Measurements from ENCODE around the gene ZBTB7C.

The ZBTB7C gene

GRCh38 chr18:48124857-48125626, 284.1 kb downstream of the ZBTB7C start:
- Histone ChIP-seq H3K27me3 (ENCODE audit: control insufficient read depth, insufficient read depth, low read length) (peaks cover 73% of the 10 kb centered on the region), H3K4me3 (ENCODE audit: low read length) (no peak overlapping the region), H3K4me1 (ENCODE audit: control insufficient read depth, insufficient read depth, low read length) (no peaks in the 10 kb centered on the region), H3K9ac (ENCODE audit: low read depth, low read length) (no peak overlapping the region), H3K4me2 (ENCODE audit: low read length) (no peak overlapping the region), H3K9me3 (replicated peaks; ENCODE audit: low read length) (no peaks in the 10 kb centered on the region), H3K36me3 (ENCODE audit: insufficient read depth, low read length) (no peaks in the 10 kb centered on the region)

GRCh38 chr18:48123941-48124340, 285.2 kb downstream of the ZBTB7C start:
- no peaks in the 10 kb centered on the region for H3K9me3 ChIP-seq (replicated peaks; ENCODE audit: low read length)
- H3K9ac ChIP-seq (ENCODE audit: low read depth, low read length): no peak overlapping the region
- no peak overlapping the region for H3K4me2 ChIP-seq (ENCODE audit: low read length)
- H3K4me3 ChIP-seq (ENCODE audit: low read length): no peak overlapping the region
- H3K4me1 ChIP-seq (ENCODE audit: control insufficient read depth, insufficient read depth, low read length): no peaks in the 10 kb centered on the region
- no peaks in the 10 kb centered on the region for H3K36me3 ChIP-seq (ENCODE audit: insufficient read depth, low read length)
- peaks cover 65% of the 10 kb centered on the region for H3K27me3 ChIP-seq (ENCODE audit: control insufficient read depth, insufficient read depth, low read length)

- H3K27me3 ChIP-seq (ENCODE audit: control insufficient read depth, insufficient read depth, low read length): peaks cover 60% of the 10 kb centered on the region
- no peak overlapping the region for H3K9ac ChIP-seq (ENCODE audit: low read depth, low read length)
- no peaks in the 10 kb centered on the region for H3K9me3 ChIP-seq (replicated peaks; ENCODE audit: low read length)
- no peak overlapping the region for H3K4me2 ChIP-seq (ENCODE audit: low read length)
- no peaks in the 10 kb centered on the region for H3K36me3 ChIP-seq (ENCODE audit: insufficient read depth, low read length)
- no peak overlapping the region for H3K4me3 ChIP-seq (ENCODE audit: low read length)
- no peaks in the 10 kb centered on the region for H3K4me1 ChIP-seq (ENCODE audit: control insufficient read depth, insufficient read depth, low read length)
These were observed 285.9 kb downstream of the ZBTB7C start for GRCh38 chr18:48123324-48123723.

GRCh38 chr18:48122816-48123215, 286.4 kb downstream of the ZBTB7C start:
- H3K4me2 ChIP-seq (ENCODE audit: low read length): no peak overlapping the region
- H3K9me3 ChIP-seq (replicated peaks; ENCODE audit: low read length): no peaks in the 10 kb centered on the region
- no peaks in the 10 kb centered on the region for H3K4me1 ChIP-seq (ENCODE audit: control insufficient read depth, insufficient read depth, low read length)
- H3K4me3 ChIP-seq (ENCODE audit: low read length): no peak overlapping the region
- peaks cover 55% of the 10 kb centered on the region for H3K27me3 ChIP-seq (ENCODE audit: control insufficient read depth, insufficient read depth, low read length)
- H3K36me3 ChIP-seq (ENCODE audit: insufficient read depth, low read length): no peaks in the 10 kb centered on the region
- H3K9ac ChIP-seq (ENCODE audit: low read depth, low read length): no peak overlapping the region

GRCh38 chr18:48122376-48122775, 286.8 kb downstream of the ZBTB7C start:
- no peaks in the 10 kb centered on the region for H3K4me1 ChIP-seq (ENCODE audit: control insufficient read depth, insufficient read depth, low read length)
- H3K9ac ChIP-seq (ENCODE audit: low read depth, low read length): no peak overlapping the region
- no peak overlapping the region for H3K4me3 ChIP-seq (ENCODE audit: low read length)
- no peaks in the 10 kb centered on the region for H3K36me3 ChIP-seq (ENCODE audit: insufficient read depth, low read length)
- peaks cover 56% of the 10 kb centered on the region for H3K27me3 ChIP-seq (ENCODE audit: control insufficient read depth, insufficient read depth, low read length)
- no peaks in the 10 kb centered on the region for H3K9me3 ChIP-seq (replicated peaks; ENCODE audit: low read length)
- H3K4me2 ChIP-seq (ENCODE audit: low read length): no peak overlapping the region

- Histone ChIP-seq H3K36me3 (ENCODE audit: insufficient read depth, low read length) (no peaks in the 10 kb centered on the region), H3K9me3 (replicated peaks; ENCODE audit: low read length) (no peaks in the 10 kb centered on the region), H3K9ac (ENCODE audit: low read depth, low read length) (no peak overlapping the region), H3K27me3 (ENCODE audit: control insufficient read depth, insufficient read depth, low read length) (peaks cover 57% of the 10 kb centered on the region), H3K4me2 (ENCODE audit: low read length) (no peak overlapping the region), H3K4me3 (ENCODE audit: low read length) (no peak overlapping the region), H3K4me1 (ENCODE audit: control insufficient read depth, insufficient read depth, low read length) (no peaks in the 10 kb centered on the region)
These were observed 287.4 kb downstream of the ZBTB7C start for GRCh38 chr18:48121752-48122151.

- Histone ChIP-seq H3K4me1 (ENCODE audit: control insufficient read depth, insufficient read depth, low read length) (no peaks in the 10 kb centered on the region), H3K4me2 (ENCODE audit: low read length) (no peak overlapping the region), H3K27me3 (ENCODE audit: control insufficient read depth, insufficient read depth, low read length) (peaks cover 46% of the 10 kb centered on the region), H3K4me3 (ENCODE audit: low read length) (no peak overlapping the region), H3K36me3 (ENCODE audit: insufficient read depth, low read length) (no peaks in the 10 kb centered on the region), H3K9me3 (replicated peaks; ENCODE audit: low read length) (no peaks in the 10 kb centered on the region), H3K9ac (ENCODE audit: low read depth, low read length) (no peak overlapping the region)
These were observed 290.0 kb downstream of the ZBTB7C start for GRCh38 chr18:48119204-48119603.

GRCh38 chr18:48116873-48117630, 292.1 kb downstream of the ZBTB7C start:
- Histone ChIP-seq H3K9me3 (replicated peaks; ENCODE audit: low read length) (no peaks in the 10 kb centered on the region), H3K36me3 (ENCODE audit: insufficient read depth, low read length) (no peaks in the 10 kb centered on the region), H3K4me2 (ENCODE audit: low read length) (no peak overlapping the region), H3K4me1 (ENCODE audit: control insufficient read depth, insufficient read depth, low read length) (no peaks in the 10 kb centered on the region), H3K4me3 (ENCODE audit: low read length) (no peak overlapping the region), H3K27me3 (ENCODE audit: control insufficient read depth, insufficient read depth, low read length) (peaks cover 33% of the 10 kb centered on the region), H3K9ac (ENCODE audit: low read depth, low read length) (no peak overlapping the region)

- Histone ChIP-seq H3K36me3 (ENCODE audit: insufficient read depth, low read length) (no peaks in the 10 kb centered on the region), H3K9me3 (replicated peaks; ENCODE audit: low read length) (no peaks in the 10 kb centered on the region), H3K9ac (ENCODE audit: low read depth, low read length) (no peak overlapping the region), H3K4me1 (ENCODE audit: control insufficient read depth, insufficient read depth, low read length) (no peaks in the 10 kb centered on the region), H3K4me2 (ENCODE audit: low read length) (no peak overlapping the region), H3K4me3 (ENCODE audit: low read length) (no peak overlapping the region), H3K27me3 (ENCODE audit: control insufficient read depth, insufficient read depth, low read length) (peaks cover 25% of the 10 kb centered on the region)
These were observed 293.2 kb downstream of the ZBTB7C start for GRCh38 chr18:48116017-48116416.

- H3K4me2 ChIP-seq (ENCODE audit: low read length): no peak overlapping the region
- no peaks in the 10 kb centered on the region for H3K36me3 ChIP-seq (ENCODE audit: insufficient read depth, low read length)
- no peak overlapping the region for H3K9ac ChIP-seq (ENCODE audit: low read depth, low read length)
- peaks cover 39% of the 10 kb centered on the region for H3K27me3 ChIP-seq (ENCODE audit: control insufficient read depth, insufficient read depth, low read length)
- no peak overlapping the region for H3K4me3 ChIP-seq (ENCODE audit: low read length)
- H3K4me1 ChIP-seq (ENCODE audit: control insufficient read depth, insufficient read depth, low read length): no peaks in the 10 kb centered on the region
- no peaks in the 10 kb centered on the region for H3K9me3 ChIP-seq (replicated peaks; ENCODE audit: low read length)
These were observed 295.5 kb downstream of the ZBTB7C start for GRCh38 chr18:48113691-48114090.

GRCh38 chr18:48111587-48111986, 297.6 kb downstream of the ZBTB7C start:
- no peaks in the 10 kb centered on the region for H3K4me1 ChIP-seq (ENCODE audit: control insufficient read depth, insufficient read depth, low read length)
- no peak overlapping the region for H3K4me2 ChIP-seq (ENCODE audit: low read length)
- no peak overlapping the region for H3K4me3 ChIP-seq (ENCODE audit: low read length)
- H3K27me3 ChIP-seq (ENCODE audit: control insufficient read depth, insufficient read depth, low read length): peaks cover 34% of the 10 kb centered on the region
- no peak overlapping the region for H3K9ac ChIP-seq (ENCODE audit: low read depth, low read length)
- H3K9me3 ChIP-seq (replicated peaks; ENCODE audit: low read length): no peaks in the 10 kb centered on the region
- H3K36me3 ChIP-seq (ENCODE audit: insufficient read depth, low read length): no peaks in the 10 kb centered on the region

- Histone ChIP-seq H3K4me1 (ENCODE audit: control insufficient read depth, insufficient read depth, low read length) (no peaks in the 10 kb centered on the region), H3K9ac (ENCODE audit: low read depth, low read length) (no peak overlapping the region), H3K9me3 (replicated peaks; ENCODE audit: low read length) (no peaks in the 10 kb centered on the region), H3K36me3 (ENCODE audit: insufficient read depth, low read length) (no peaks in the 10 kb centered on the region), H3K4me3 (ENCODE audit: low read length) (no peak overlapping the region), H3K27me3 (ENCODE audit: control insufficient read depth, insufficient read depth, low read length) (peaks cover 39% of the 10 kb centered on the region), H3K4me2 (ENCODE audit: low read length) (no peak overlapping the region)
These were observed 298.4 kb downstream of the ZBTB7C start for GRCh38 chr18:48110797-48111196.
